Measurements from ENCODE around the gene JMJD1C. TPM values are rescaled to one million over a fixed set of nuclear protein-coding genes. Genes with fewer than 3 reads are reported as not detected.

Gene JMJD1C
- total and polyA plus RNA-seq, 10 of the 15 experiments (the other 5 are each of a cell fraction or from before 2014, with no cell fraction given): 31.2 to 83.3 (median 49.5) TPM

DNA sequence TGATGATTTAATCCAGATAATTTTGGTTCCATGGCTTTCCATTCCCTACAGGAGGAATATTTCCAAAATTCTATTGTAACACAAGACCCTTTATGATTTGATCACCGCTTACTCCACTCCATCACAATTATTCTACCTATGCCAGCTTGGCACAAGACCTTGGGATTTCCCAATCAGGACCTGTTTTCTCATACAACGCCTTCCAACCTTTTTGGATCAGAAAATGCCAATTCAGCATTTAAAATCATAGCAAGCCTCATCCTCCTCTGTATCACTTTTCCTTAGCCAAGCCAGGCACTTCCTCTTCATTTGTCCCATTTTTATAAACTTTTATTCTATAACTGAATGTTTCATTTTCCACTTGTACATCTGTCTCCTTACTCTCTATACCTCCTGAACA lies 100.9 kb downstream of the JMJD1C start:
- ChIA-PET RAD21 (ENCODE audit: unreplicated experiment) (interaction anchor here (1.2 to 1.3 kb wide), 2 partner anchors 10 to 264 kb away, joined by 3 to 5 read pairs; no protein-coding TSS in a partner anchor), CTCF (no interaction called here), POLR2A (interaction anchor here (0.5 kb wide), 1 partner anchor 138 kb away, joined by 8 read pairs; no protein-coding TSS in a partner anchor), SMC1A (ENCODE audit: uncharacterized antibody, unreplicated experiment) (interaction anchor here (0.7 to 3.0 kb wide), 3 partner anchors 9 to 30 kb away, joined by 3 to 16 read pairs (median 5); no protein-coding TSS in a partner anchor)
- Histone ChIP-seq H3K4me2 (ENCODE audit: control insufficient read depth, insufficient read depth) (no peak overlapping the region), H3K9ac (ENCODE audit: control insufficient read depth, insufficient read depth, low read length) (no peak overlapping the region), H3K27ac (ENCODE audit: control insufficient read depth, insufficient read depth) (no peak overlapping the region), H2AFZ (ENCODE audit: control insufficient read depth, low read depth, low read length) (no peak overlapping the region), H3K4me3 (no peak overlapping the region), H4K20me1 (ENCODE audit: control insufficient read depth, insufficient read depth) (no peaks in the 10 kb centered on the region), H3K36me3 (ENCODE audit: control insufficient read depth in 2 of 2, insufficient read depth in 2 of 2, low read length in 1 of 2) (no peaks in the 10 kb centered on the region), H3K79me2 (ENCODE audit: control insufficient read depth, insufficient read depth, low read length) (no peaks in the 10 kb centered on the region), H3K9me3 (replicated peaks; ENCODE audit: control insufficient read depth, insufficient read depth, low read length) (no peaks in the 10 kb centered on the region), H3K4me1 (ENCODE audit: control insufficient read depth, insufficient read depth, low read length) (no peaks in the 10 kb centered on the region), H3K27me3 (replicated peaks in 1 of 2; ENCODE audit: control insufficient read depth in 2 of 2, insufficient read depth in 2 of 2, low read length in 1 of 2) (no peaks in the 10 kb centered on the region)
- FAIRE-seq (no peak), ATAC-seq (no peak), DNase-seq (ENCODE audit: low read depth, low spot score) (no peak)
- intact Hi-C loops (cut with micrococcal nuclease; ENCODE audit: unreplicated experiment): no loop called here
- TSS peak; percentile 23 for BruUV-seq (replicated peaks)
- WGBS (ENCODE audit: insufficient coverage, insufficient replicate concordance, low lambda C conversion rate, missing lambda C conversion rate): 98% methylated on average over 2 of the region's 2 CpGs
- in situ Hi-C loops (cut with MboI): no loop called here
- TF ChIP-seq WRNIP1 (IDR thresholded peaks at IDR 0.05; ENCODE audit: borderline replicate concordance, low read depth, low read length) (no peak), NRF1 (conservative IDR thresholded peaks at IDR 0.05; ENCODE audit: low read depth, low read length) (no peak), PAX5 (IDR thresholded peaks at IDR 0.05; ENCODE audit: borderline replicate concordance, low read depth, low read length) (no peak), SUZ12 (IDR thresholded peaks at IDR 0.05; ENCODE audit: unreplicated experiment) (no peak), NFIC (IDR thresholded peaks at IDR 0.05; ENCODE audit: low read depth, low read length) (no peak), CREB1 (IDR thresholded peaks at IDR 0.05; ENCODE audit: low read depth) (no peak), IKZF1 (conservative IDR thresholded peaks at IDR 0.05) (no peak), STAT3 (IDR thresholded peaks at IDR 0.05; ENCODE audit: low read depth, low read length) (no peak), KLF5 (IDR thresholded peaks at IDR 0.05; ENCODE audit: partially characterized antibody) (no peak), RB1 (IDR thresholded peaks at IDR 0.05; ENCODE audit: borderline replicate concordance) (no peak), ZNF274 (IDR thresholded peaks at IDR 0.05; ENCODE audit: insufficient read depth, insufficient read length) (no peak), BACH1 (IDR thresholded peaks at IDR 0.05; ENCODE audit: borderline replicate concordance) (no peak), FOXM1 (IDR thresholded peaks at IDR 0.05; ENCODE audit: low read depth, low read length) (no peak), HDGF (IDR thresholded peaks at IDR 0.05) (no peak), CHD4 (IDR thresholded peaks at IDR 0.05) (no peak), ZNF622 (IDR thresholded peaks at IDR 0.05) (no peak)
- TF ChIP-seq, protein P1, sequence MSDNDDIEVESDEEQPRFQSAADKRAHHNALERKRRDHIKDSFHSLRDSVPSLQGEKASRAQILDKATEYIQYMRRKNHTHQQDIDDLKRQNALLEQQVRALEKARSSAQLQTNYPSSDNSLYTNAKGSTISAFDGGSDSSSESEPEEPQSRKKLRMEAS (IDR thresholded peaks at IDR 0.05; ENCODE audit: low read depth, low read length): no peak
- TF ChIP-seq, protein P2, sequence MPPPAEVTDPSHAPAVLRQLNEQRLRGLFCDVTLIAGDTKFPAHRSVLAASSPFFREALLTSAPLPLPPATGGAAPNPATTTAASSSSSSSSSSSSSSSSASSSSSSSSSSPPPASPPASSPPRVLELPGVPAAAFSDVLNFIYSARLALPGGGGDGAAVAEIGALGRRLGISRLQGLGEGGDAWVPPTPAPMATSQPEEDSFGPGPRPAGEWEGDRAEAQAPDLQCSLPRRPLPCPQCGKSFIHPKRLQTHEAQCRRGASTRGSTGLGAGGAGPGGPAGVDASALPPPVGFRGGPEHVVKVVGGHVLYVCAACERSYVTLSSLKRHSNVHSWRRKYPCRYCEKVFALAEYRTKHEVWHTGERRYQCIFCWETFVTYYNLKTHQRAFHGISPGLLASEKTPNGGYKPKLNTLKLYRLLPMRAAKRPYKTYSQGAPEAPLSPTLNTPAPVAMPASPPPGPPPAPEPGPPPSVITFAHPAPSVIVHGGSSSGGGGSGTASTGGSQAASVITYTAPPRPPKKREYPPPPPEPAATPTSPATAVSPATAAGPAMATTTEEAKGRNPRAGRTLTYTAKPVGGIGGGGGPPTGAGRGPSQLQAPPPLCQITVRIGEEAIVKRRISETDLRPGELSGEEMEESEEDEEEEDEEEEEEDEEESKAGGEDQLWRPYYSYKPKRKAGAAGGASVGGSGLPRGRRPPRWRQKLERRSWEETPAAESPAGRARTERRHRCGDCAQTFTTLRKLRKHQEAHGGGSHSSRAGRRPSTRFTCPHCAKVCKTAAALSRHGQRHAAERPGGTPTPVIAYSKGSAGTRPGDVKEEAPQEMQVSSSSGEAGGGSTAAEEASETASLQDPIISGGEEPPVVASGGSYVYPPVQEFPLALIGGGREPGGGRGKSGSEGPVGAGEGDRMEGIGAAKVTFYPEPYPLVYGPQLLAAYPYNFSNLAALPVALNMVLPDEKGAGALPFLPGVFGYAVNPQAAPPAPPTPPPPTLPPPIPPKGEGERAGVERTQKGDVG (CRISPR knock-in tag; IDR thresholded peaks at IDR 0.05): no peak
- TF ChIP-seq, protein P3, sequence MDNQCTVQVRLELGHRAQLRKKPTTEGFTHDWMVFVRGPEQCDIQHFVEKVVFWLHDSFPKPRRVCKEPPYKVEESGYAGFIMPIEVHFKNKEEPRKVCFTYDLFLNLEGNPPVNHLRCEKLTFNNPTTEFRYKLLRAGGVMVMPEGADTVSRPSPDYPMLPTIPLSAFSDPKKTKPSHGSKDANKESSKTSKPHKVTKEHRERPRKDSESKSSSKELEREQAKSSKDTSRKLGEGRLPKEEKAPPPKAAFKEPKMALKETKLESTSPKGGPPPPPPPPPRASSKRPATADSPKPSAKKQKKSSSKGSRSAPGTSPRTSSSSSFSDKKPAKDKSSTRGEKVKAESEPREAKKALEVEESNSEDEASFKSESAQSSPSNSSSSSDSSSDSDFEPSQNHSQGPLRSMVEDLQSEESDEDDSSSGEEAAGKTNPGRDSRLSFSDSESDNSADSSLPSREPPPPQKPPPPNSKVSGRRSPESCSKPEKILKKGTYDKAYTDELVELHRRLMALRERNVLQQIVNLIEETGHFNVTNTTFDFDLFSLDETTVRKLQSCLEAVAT (IDR thresholded peaks at IDR 0.05): no peak
- TF ChIP-seq, protein P4, sequence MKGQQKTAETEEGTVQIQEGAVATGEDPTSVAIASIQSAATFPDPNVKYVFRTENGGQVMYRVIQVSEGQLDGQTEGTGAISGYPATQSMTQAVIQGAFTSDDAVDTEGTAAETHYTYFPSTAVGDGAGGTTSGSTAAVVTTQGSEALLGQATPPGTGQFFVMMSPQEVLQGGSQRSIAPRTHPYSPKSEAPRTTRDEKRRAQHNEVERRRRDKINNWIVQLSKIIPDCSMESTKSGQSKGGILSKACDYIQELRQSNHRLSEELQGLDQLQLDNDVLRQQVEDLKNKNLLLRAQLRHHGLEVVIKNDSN (IDR thresholded peaks at IDR 0.05; ENCODE audit: borderline replicate concordance, extremely low read length, insufficient read depth, low read depth, low read length): no peak

Measured in GM12878 (cell line).